Activated CD8-positive, alpha-beta T cell treated with anti-CD3 and anti-CD28 coated beads, Interleukin-2, amount 10 ng/mL, durations not matched to agents 7 days and 5 days (primary cell): Measurements from ENCODE around the gene SPATC1L. TPM values are rescaled to one million over a fixed set of nuclear protein-coding genes. Genes with fewer than 3 reads are reported as not detected.
A peak's percentile ranks its signal among the peaks of the same experiment; 100 is the strongest.
"Not testable (repeated sequence)": the region's sequence is repeated elsewhere in the genome, so short reads cannot be mapped to it uniquely, and the experiment has no call there.

Source experiments
- ATAC-seq: fragments of 150-1000 bp; cut with Tn5 transposase; one replicate; pipeline ENCODE4 v1.10.0; 2021; ENCODE audit warnings: moderate library complexity
- CTCF ChIA-PET: fragments of 350-600 bp; sonication (Branson Sonifier 250); formaldehyde crosslinking; loops from one replicate; lab custom pipeline; 2021; ENCODE audit warnings: antibody characterized with exemption; lab: Charles Lee
- POLR2A ChIA-PET: fragments of 350-600 bp; sonication (Branson Sonifier 250); formaldehyde crosslinking; loops from one replicate; lab custom pipeline; 2021; ENCODE audit warnings: antibody characterized with exemption; lab: Charles Lee
- DNase-seq: peaks from one replicate; pipeline ENCODE4 v3.0.0-alpha.2; 2020
- H3K27ac Mint-ChIP-seq: one replicate; pipeline ENCODE4 v1.8.0; 2021; ENCODE audit warnings: mild to moderate bottlenecking, mixed read lengths
- H3K27me3 Mint-ChIP-seq: one replicate; pipeline ENCODE4 v1.8.0; 2021; ENCODE audit warnings: low read depth, mixed read lengths
- H3K36me3 Mint-ChIP-seq: one replicate; pipeline ENCODE4 v1.8.0; 2021; ENCODE audit warnings: low read depth, mixed read lengths
- H3K4me1 Mint-ChIP-seq: one replicate; pipeline ENCODE4 v1.8.0; 2021; ENCODE audit warnings: low read depth, mixed read lengths
- H3K4me3 Mint-ChIP-seq: one replicate; pipeline ENCODE4 v1.8.0; 2021; ENCODE audit warnings: mild to moderate bottlenecking, mixed read lengths
- H3K9me3 Mint-ChIP-seq: one replicate; pipeline ENCODE4 v1.8.0; 2022; ENCODE audit warnings: mixed read lengths; ENCODE audit not compliant: insufficient read depth
- total RNA-seq, 2 experiments: library from RNA; stranded (reverse); gene quantifications; one replicate each; pipeline ENCODE4 v1.2.3, GENCODE V29; 2021

SPATC1L gene
- total RNA-seq, result 10 to 100 TPM; 14.4 to 17.5 TPM

- ChIA-PET POLR2A (interaction anchor here (0.7 kb wide), 1 partner anchor 50 kb away, joined by 5 read pairs; no protein-coding TSS in a partner anchor), CTCF (no interaction called here)
- H3K27ac Mint-ChIP-seq, result peak within 1 kb of the TSS; percentile 96
- no peaks in the 10 kb centered on the region for H3K27me3 Mint-ChIP-seq
- peak; percentile 77 for ATAC-seq
- H3K4me1 Mint-ChIP-seq, result peaks cover 20% of the 10 kb centered on the region
- H3K9me3 Mint-ChIP-seq, result no peaks in the 10 kb centered on the region
- H3K4me3 Mint-ChIP-seq, result peak within 1 kb of the TSS; percentile 84
- H3K36me3 Mint-ChIP-seq, result no peaks in the 10 kb centered on the region
- peak; percentile 65 for DNase-seq
Observed at GRCh38 chr21:46183910-46184624, at the start of gene SPATC1L. SPATC1L (minus strand) TSS chr21:46184459; CDS start chr21:46182816, 1,643 bp downstream.

GRCh38 chr21:46229923-46230260 is 45.6 kb upstream of the SPATC1L start:
- Mint-ChIP-seq H3K27me3 (no peaks in the 10 kb centered on the region), H3K36me3 (peaks cover 62% of the 10 kb centered on the region), H3K9me3 (no peaks in the 10 kb centered on the region), H3K27ac (peak overlapping the region; percentile 72), H3K4me3 (peak overlapping the region; percentile 98), H3K4me1 (peaks cover 69% of the 10 kb centered on the region)
- ATAC-seq (no peak), DNase-seq (no peak)
- ChIA-PET POLR2A (interaction anchor here (0.7 to 1.5 kb wide), 2 partner anchors 11 to 93 kb away, joined by 4 read pairs; partner anchors contain the start of gene C21orf58), CTCF (interaction anchor here (0.9 to 2.6 kb wide), 7 partner anchors 10 to 86 kb away, joined by 3 to 10 read pairs (median 4); no protein-coding TSS in a partner anchor)

- DNase-seq (no peak), ATAC-seq (peak; percentile 39)
- Mint-ChIP-seq H3K4me3 (peak overlapping the region; percentile 98), H3K4me1 (peaks cover 63% of the 10 kb centered on the region), H3K27ac (peak overlapping the region; percentile 99), H3K27me3 (no peaks in the 10 kb centered on the region), H3K36me3 (peaks cover 57% of the 10 kb centered on the region), H3K9me3 (no peaks in the 10 kb centered on the region)
- POLR2A ChIA-PET, result interaction anchor here (0.7 to 1.5 kb wide), 2 partner anchors 11 to 584 kb away, joined by 3 to 4 read pairs; no protein-coding TSS in a partner anchor
- CTCF ChIA-PET, result interaction anchor here (1.0 to 2.6 kb wide), 6 partner anchors 10 to 86 kb away, joined by 3 to 10 read pairs (median 6); no protein-coding TSS in a partner anchor
Observed at GRCh38 chr21:46229133-46229922, 45.1 kb upstream of the SPATC1L start.

- Mint-ChIP-seq H3K4me1 (peaks cover 55% of the 10 kb centered on the region), H3K27ac (peak within 1 kb of the TSS; percentile 99), H3K27me3 (no peaks in the 10 kb centered on the region), H3K4me3 (peak within 1 kb of the TSS; percentile 98), H3K9me3 (no peaks in the 10 kb centered on the region), H3K36me3 (peaks cover 52% of the 10 kb centered on the region)
- ChIA-PET POLR2A (interaction anchor here (0.7 kb wide), 1 partner anchor 583 kb away, joined by 3 read pairs; no protein-coding TSS in a partner anchor), CTCF (interaction anchor here (1.4 to 1.5 kb wide), 2 partner anchors 8 to 13 kb away, joined by 4 read pairs; no protein-coding TSS in a partner anchor)
- ATAC-seq (peak; percentile 98), DNase-seq (peak; percentile 99)
Observed at GRCh38 chr21:46228345-46229051, 44.2 kb upstream of the SPATC1L start, which contains the start of gene LSS. LSS (minus strand) TSS chr21:46228774; CDS start chr21:46228745, 29 bp downstream.

- ChIA-PET CTCF (interaction anchor here (0.9 to 1.5 kb wide), 2 partner anchors 9 to 26 kb away, joined by 3 to 4 read pairs; no protein-coding TSS in a partner anchor), POLR2A (no interaction called here)
Observed at GRCh38 chr21:46227811-46228344, 43.6 kb upstream of the SPATC1L start.

GRCh38 chr21:46226920-46227599 is 42.8 kb upstream of the SPATC1L start:
- H3K27me3 Mint-ChIP-seq, result no peaks in the 10 kb centered on the region
- POLR2A ChIA-PET, result no interaction called here
- H3K36me3 Mint-ChIP-seq, result peaks cover 46% of the 10 kb centered on the region
- H3K27ac Mint-ChIP-seq, result peak overlapping the region; percentile 66
- no peaks in the 10 kb centered on the region for H3K9me3 Mint-ChIP-seq
- H3K4me1 Mint-ChIP-seq, result peaks cover 52% of the 10 kb centered on the region
- peak overlapping the region; percentile 86 for H3K4me3 Mint-ChIP-seq
- CTCF ChIA-PET, result interaction anchor here (0.9 to 1.5 kb wide), 2 partner anchors 9 to 27 kb away, joined by 3 to 4 read pairs; no protein-coding TSS in a partner anchor
- ATAC-seq, result no peak
- no peak for DNase-seq

More at GRCh38 chr21:46227811-46228344, 43.6 kb upstream of the SPATC1L start:
- Mint-ChIP-seq H3K4me3 (peak overlapping the region; percentile 86), H3K9me3 (no peaks in the 10 kb centered on the region), H3K36me3 (peaks cover 48% of the 10 kb centered on the region), H3K27me3 (no peaks in the 10 kb centered on the region), H3K4me1 (peaks cover 52% of the 10 kb centered on the region), H3K27ac (peak overlapping the region; percentile 66)
- ATAC-seq, result no peak
- DNase-seq, result no peak

GRCh38 chr21:46226146-46226545 is 41.9 kb upstream of the SPATC1L start:
- H3K4me1 Mint-ChIP-seq, result peaks cover 44% of the 10 kb centered on the region
- H3K4me3 Mint-ChIP-seq, result no peak overlapping the region
- POLR2A ChIA-PET, result interaction anchor here (0.7 kb wide), 1 partner anchor 242 kb away, joined by 3 read pairs; no protein-coding TSS in a partner anchor
- peaks cover 41% of the 10 kb centered on the region for H3K36me3 Mint-ChIP-seq
- no peak overlapping the region for H3K27ac Mint-ChIP-seq
- H3K9me3 Mint-ChIP-seq, result no peaks in the 10 kb centered on the region
- ATAC-seq (no peak), DNase-seq (no peak)
- CTCF ChIA-PET, result no interaction called here
- no peaks in the 10 kb centered on the region for H3K27me3 Mint-ChIP-seq

- CTCF ChIA-PET, ATAC-seq, H3K27ac Mint-ChIP-seq, H3K27me3 Mint-ChIP-seq, DNase-seq, H3K9me3 Mint-ChIP-seq, H3K4me3 Mint-ChIP-seq, POLR2A ChIA-PET: not testable (repeated sequence)
- peaks cover 34% of the 10 kb centered on the region for H3K36me3 Mint-ChIP-seq
- peaks cover 27% of the 10 kb centered on the region for H3K4me1 Mint-ChIP-seq
Observed at GRCh38 chr21:46223661-46224060, 39.4 kb upstream of the SPATC1L start.

GRCh38 chr21:46223217-46223616 is 39.0 kb upstream of the SPATC1L start:
- Mint-ChIP-seq H3K4me3 (no peak overlapping the region), H3K9me3 (no peaks in the 10 kb centered on the region), H3K27me3 (no peaks in the 10 kb centered on the region), H3K36me3 (peaks cover 34% of the 10 kb centered on the region), H3K27ac (no peak overlapping the region), H3K4me1 (peaks cover 27% of the 10 kb centered on the region)
- POLR2A ChIA-PET, result no interaction called here
- CTCF ChIA-PET, result no interaction called here
- DNase-seq (no peak), ATAC-seq (no peak)

- H3K27ac Mint-ChIP-seq, result no peak overlapping the region
- DNase-seq (no peak), ATAC-seq (no peak)
- no peaks in the 10 kb centered on the region for H3K9me3 Mint-ChIP-seq
- H3K36me3 Mint-ChIP-seq, result peaks cover 32% of the 10 kb centered on the region
- peaks cover 22% of the 10 kb centered on the region for H3K4me1 Mint-ChIP-seq
- H3K27me3 Mint-ChIP-seq, result no peaks in the 10 kb centered on the region
- CTCF ChIA-PET, result interaction anchor here (1.1 kb wide), 1 partner anchor 8 kb away, joined by 3 read pairs; no protein-coding TSS in a partner anchor
- H3K4me3 Mint-ChIP-seq, result no peak overlapping the region
- POLR2A ChIA-PET, result no interaction called here
Observed at GRCh38 chr21:46222436-46223116, 38.3 kb upstream of the SPATC1L start.
